ENCODE data around the gene PRR14L. TPM values are rescaled to one million over a fixed set of nuclear protein-coding genes. Genes with fewer than 3 reads are reported as not detected.
"Not testable (repeated sequence)": the region's sequence is repeated elsewhere in the genome, so short reads cannot be mapped to it uniquely, and the experiment has no call there.

Gene PRR14L
- total RNA-seq, 4 donors from 2014 or later = 14.6 to 21.6 (median 18.5) TPM

DNA sequence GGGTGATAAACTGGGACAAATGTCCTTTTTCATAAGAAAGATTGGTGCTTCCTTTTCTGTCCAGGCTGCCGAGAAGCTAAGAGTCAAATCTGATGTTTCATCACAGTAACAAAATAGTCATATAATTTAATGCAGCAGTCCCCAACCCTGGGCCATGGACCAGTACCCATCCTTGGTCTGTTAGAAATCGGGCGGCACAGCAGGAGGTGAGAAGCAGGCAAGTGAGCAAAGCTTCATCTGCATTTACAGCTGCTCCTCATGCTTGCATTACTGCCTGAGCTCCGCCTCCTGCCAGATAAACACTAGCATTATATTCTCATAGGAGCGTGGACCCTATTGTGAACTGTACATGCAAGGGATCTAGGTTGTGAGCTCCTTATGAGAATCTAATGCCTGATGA lies 26.2 kb downstream of the PRR14L start:
- intact Hi-C loops (cut with DNase I) = no loop called here
- peaks cover 10 to 77% (median 51%) of the 10 kb centered on the region in 4 donors for H3K36me3 ChIP-seq
- WGBS = 97% methylated on average over 5 of the region's 5 CpGs

DNA sequence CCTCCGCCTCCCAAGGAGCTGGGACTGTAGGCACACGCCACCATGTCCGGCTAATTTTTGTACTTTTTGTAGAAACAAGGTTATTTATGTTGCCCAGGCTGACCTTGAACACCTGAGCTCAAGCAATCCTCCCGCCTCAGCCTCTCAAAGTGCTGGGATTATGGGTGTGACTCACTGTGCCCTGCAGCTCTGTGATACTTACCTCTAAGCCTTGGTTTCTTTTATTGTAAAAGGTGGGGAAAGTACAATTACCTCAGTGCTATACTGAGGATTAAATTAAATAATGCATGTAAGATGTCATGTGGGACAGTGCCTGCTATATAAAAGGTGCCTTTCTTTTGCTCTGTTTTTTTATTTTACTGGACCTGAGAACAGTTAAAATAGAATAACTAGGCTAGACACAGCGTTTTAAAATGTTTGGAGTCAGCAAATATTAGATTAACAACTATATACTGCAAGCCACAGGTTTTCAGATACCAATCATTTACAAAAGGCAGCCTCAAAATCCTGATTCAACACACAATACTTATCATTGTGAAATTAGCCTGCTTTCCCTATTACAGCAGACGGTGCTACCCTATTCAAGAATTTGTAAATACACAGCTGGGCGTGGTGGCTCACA lies 30.0 kb downstream of the PRR14L start:
- WGBS = 96% methylated on average over 7 of the region's 7 CpGs
- no peak for DNase-seq (ENCODE audit: extremely low spot score)
- Histone ChIP-seq H3K36me3 (peaks cover 30 to 87% (median 71%) of the 10 kb centered on the region in 4 donors), H3K4me3 (no peak overlapping the region), H3K27ac (replicated peaks in 1 of 4) (no peak overlapping the region), H3K27me3 (no peaks in the 10 kb centered on the region), H3K4me1 (no peaks in the 10 kb centered on the region), H3K9me3 (no peaks in the 10 kb centered on the region)
- TF ChIP-seq EP300 (IDR thresholded peaks at IDR 0.05) (no peak), CTCF (IDR thresholded peaks at IDR 0.05) (no peak), POLR2AphosphoS5 (IDR thresholded peaks at IDR 0.05) (no peak), POLR2A (IDR thresholded peaks at IDR 0.05; ENCODE audit: low read depth) (no peak)
- intact Hi-C loops (cut with DNase I) = no loop called here

More for the DNA sequence above, 26.2 kb downstream of the PRR14L start:
- DNase-seq (ENCODE audit: extremely low spot score) = no peak
- Histone ChIP-seq H3K9me3 (no peaks in the 10 kb centered on the region), H3K4me3 (no peak overlapping the region), H3K4me1 (peaks cover 7 to 15% (median 12%) of the 10 kb centered on the region in 4 donors), H3K27ac (replicated peaks in 1 of 4) (no peak overlapping the region), H3K27me3 (no peaks in the 10 kb centered on the region)
- TF ChIP-seq POLR2AphosphoS5 (IDR thresholded peaks at IDR 0.05) = no peak
- TF ChIP-seq POLR2A (IDR thresholded peaks at IDR 0.05; ENCODE audit: low read depth) = no peak
- TF ChIP-seq CTCF (IDR thresholded peaks at IDR 0.05) = no peak
- TF ChIP-seq EP300 (IDR thresholded peaks at IDR 0.05) = no peak

GRCh38 chr22:31715147-31715778 lies 34.7 kb downstream of the PRR14L start:
- H3K9me3 ChIP-seq = no peaks in the 10 kb centered on the region
- no peak for TF ChIP-seq POLR2AphosphoS5 (IDR thresholded peaks at IDR 0.05)
- TF ChIP-seq CTCF (IDR thresholded peaks at IDR 0.05) = no peak
- no peak for TF ChIP-seq POLR2A (IDR thresholded peaks at IDR 0.05; ENCODE audit: low read depth)
- TF ChIP-seq EP300 (IDR thresholded peaks at IDR 0.05) = no peak
- no peak overlapping the region for H3K4me3 ChIP-seq
- WGBS = 81% methylated on average over 5 of the region's 5 CpGs
- intact Hi-C loops (cut with DNase I) = no loop called here
- H3K36me3 ChIP-seq = peaks cover 40 to 92% (median 79%) of the 10 kb centered on the region in 4 donors
- DNase-seq (ENCODE audit: extremely low spot score) = no peak
- H3K27ac ChIP-seq (replicated peaks in 1 of 4) = no peak overlapping the region
- no peaks in the 10 kb centered on the region for H3K27me3 ChIP-seq
- H3K4me1 ChIP-seq = no peaks in the 10 kb centered on the region

- H3K27me3 ChIP-seq; DNase-seq (ENCODE audit: extremely low spot score); H3K4me3 ChIP-seq; H3K4me1 ChIP-seq; H3K27ac ChIP-seq (replicated peaks in 1 of 4); intact Hi-C loops (cut with DNase I); H3K9me3 ChIP-seq: not testable (repeated sequence)
- peaks cover 31 to 99% (median 73%) of the 10 kb centered on the region in 4 donors for H3K36me3 ChIP-seq
- 94% methylated on average over 12 of the region's 12 CpGs for whole genome bisulfite sequencing
These were observed 38.7 kb downstream of the PRR14L start for GRCh38 chr22:31711226-31711625.

GRCh38 chr22:31707519-31707918 lies 42.4 kb downstream of the PRR14L start:
- no peaks in the 10 kb centered on the region for H3K4me1 ChIP-seq
- no peaks in the 10 kb centered on the region for H3K27me3 ChIP-seq
- intact Hi-C loops (cut with DNase I) = no loop called here
- H3K27ac ChIP-seq (replicated peaks in 1 of 4) = no peak overlapping the region
- TF ChIP-seq EP300 (IDR thresholded peaks at IDR 0.05) (no peak), POLR2AphosphoS5 (IDR thresholded peaks at IDR 0.05) (no peak), POLR2A (IDR thresholded peaks at IDR 0.05; ENCODE audit: low read depth) (no peak), CTCF (IDR thresholded peaks at IDR 0.05) (no peak)
- no peak overlapping the region for H3K4me3 ChIP-seq
- 92% methylated on average over 8 of the region's 8 CpGs for WGBS
- peaks cover 21 to 96% (median 64%) of the 10 kb centered on the region in 4 donors for H3K36me3 ChIP-seq
- H3K9me3 ChIP-seq = no peaks in the 10 kb centered on the region
- DNase-seq (ENCODE audit: extremely low spot score) = no peak
